ENCODE measurements around the gene SRPX. TPM values are rescaled to one million over a fixed set of nuclear protein-coding genes. Genes with fewer than 3 reads are reported as not detected.
A peak's percentile ranks its signal among the peaks of the same experiment; 100 is the strongest.

Gene SRPX
- total and polyA plus RNA-seq, 2 donors from 2014 or later, result 6.1 to 39.2 TPM

GRCh38 chrX:38138900-38139299, 81.8 kb downstream of the SRPX start:
- no peak for DNase-seq
- intact Hi-C loops (cut with DNase I), result no loop called here
- H3K27ac ChIP-seq (ENCODE audit: low read depth in 2 of 2, low read length in 2 of 2), result no peak overlapping the region

GRCh38 chrX:38138157-38138891, 82.3 kb downstream of the SRPX start:
- Histone ChIP-seq H3K27ac (ENCODE audit: low read depth in 2 of 2, low read length in 2 of 2) (no peak overlapping the region), H3K4me3 (ENCODE audit: low read length in 3 of 3) (no peak overlapping the region), H3K36me3 (ENCODE audit: control insufficient read depth in 2 of 3, insufficient read depth in 3 of 3, low read length in 3 of 3) (no peaks in the 10 kb centered on the region), H3K4me1 (ENCODE audit: control insufficient read depth in 2 of 3, insufficient read depth in 2 of 3, low read depth in 1 of 3, low read length in 3 of 3) (no peaks in the 10 kb centered on the region), H3K27me3 (ENCODE audit: control insufficient read depth, insufficient read depth, low read length) (no peaks in the 10 kb centered on the region), H3K9ac (ENCODE audit: low read length in 3 of 3) (no peak overlapping the region), H3K9me3 (ENCODE audit: control insufficient read depth in 2 of 3, insufficient read depth in 1 of 3, low read length in 3 of 3) (no peaks in the 10 kb centered on the region)
- peak; percentile 8 for FAIRE-seq
- intact Hi-C loops (cut with DNase I), result no loop called here
- DNase-seq, result no peak
- TF ChIP-seq CTCF (IDR thresholded peaks at IDR 0.05; ENCODE audit: borderline replicate concordance, extremely low read depth, insufficient read depth), result no peak

More at GRCh38 chrX:38138900-38139299, 81.8 kb downstream of the SRPX start:
- no peak overlapping the region for H3K9ac ChIP-seq (ENCODE audit: low read length in 3 of 3)
- no peaks in the 10 kb centered on the region for H3K27me3 ChIP-seq (ENCODE audit: control insufficient read depth, insufficient read depth, low read length)
- H3K4me3 ChIP-seq (ENCODE audit: low read length in 3 of 3), result no peak overlapping the region
- no peak for FAIRE-seq
- H3K9me3 ChIP-seq (ENCODE audit: control insufficient read depth in 2 of 3, insufficient read depth in 1 of 3, low read length in 3 of 3), result no peaks in the 10 kb centered on the region
- no peaks in the 10 kb centered on the region for H3K4me1 ChIP-seq (ENCODE audit: control insufficient read depth in 2 of 3, insufficient read depth in 2 of 3, low read depth in 1 of 3, low read length in 3 of 3)
- H3K36me3 ChIP-seq (ENCODE audit: control insufficient read depth in 2 of 3, insufficient read depth in 3 of 3, low read length in 3 of 3), result no peaks in the 10 kb centered on the region
- TF ChIP-seq CTCF (IDR thresholded peaks at IDR 0.05; ENCODE audit: borderline replicate concordance, extremely low read depth, insufficient read depth), result no peak

- no peak for FAIRE-seq
- H3K27ac ChIP-seq (ENCODE audit: low read depth in 2 of 2, low read length in 2 of 2), result no peak overlapping the region
- H3K9me3 ChIP-seq (ENCODE audit: control insufficient read depth in 2 of 3, insufficient read depth in 1 of 3, low read length in 3 of 3), result no peaks in the 10 kb centered on the region
- no peak for DNase-seq
- peaks cover 2% of the 10 kb centered on the region for H3K27me3 ChIP-seq (ENCODE audit: control insufficient read depth, insufficient read depth, low read length)
- H3K4me3 ChIP-seq (ENCODE audit: low read length in 3 of 3), result no peak overlapping the region
- no peak overlapping the region for H3K9ac ChIP-seq (ENCODE audit: low read length in 3 of 3)
- H3K36me3 ChIP-seq (ENCODE audit: control insufficient read depth in 2 of 3, insufficient read depth in 3 of 3, low read length in 3 of 3), result no peaks in the 10 kb centered on the region
- H3K4me1 ChIP-seq (ENCODE audit: control insufficient read depth in 2 of 3, insufficient read depth in 2 of 3, low read depth in 1 of 3, low read length in 3 of 3), result no peaks in the 10 kb centered on the region
- TF ChIP-seq CTCF (IDR thresholded peaks at IDR 0.05; ENCODE audit: borderline replicate concordance, extremely low read depth, insufficient read depth), result no peak
- intact Hi-C loops (cut with DNase I), result no loop called here
These were observed 91.3 kb downstream of the SRPX start for GRCh38 chrX:38129366-38129765.
